T-helper 2 cell treated with Interferon-gamma antibody and Interleukin-4, amounts not matched to agents 100 ng/mL and 5 ng/mL, for 36 hours (primary cell): ENCODE results near the gene CRELD1. TPM values are rescaled to one million over a fixed set of nuclear protein-coding genes. Genes with fewer than 3 reads are reported as not detected.

Experiments
- intact Hi-C: fragments of 100-400 bp; cut with micrococcal nuclease; formaldehyde crosslinking; loops from one replicate; pipeline ENCODE4 v1.15.1; 2023
- total RNA-seq: library from RNA; stranded (reverse); gene quantifications from 2 replicates; pipeline ENCODE4 v1.2.3, GENCODE V29; 2022

The CRELD1 gene
- total RNA-seq, 1 donor from 2014 or later: 20.2 TPM

DNA sequence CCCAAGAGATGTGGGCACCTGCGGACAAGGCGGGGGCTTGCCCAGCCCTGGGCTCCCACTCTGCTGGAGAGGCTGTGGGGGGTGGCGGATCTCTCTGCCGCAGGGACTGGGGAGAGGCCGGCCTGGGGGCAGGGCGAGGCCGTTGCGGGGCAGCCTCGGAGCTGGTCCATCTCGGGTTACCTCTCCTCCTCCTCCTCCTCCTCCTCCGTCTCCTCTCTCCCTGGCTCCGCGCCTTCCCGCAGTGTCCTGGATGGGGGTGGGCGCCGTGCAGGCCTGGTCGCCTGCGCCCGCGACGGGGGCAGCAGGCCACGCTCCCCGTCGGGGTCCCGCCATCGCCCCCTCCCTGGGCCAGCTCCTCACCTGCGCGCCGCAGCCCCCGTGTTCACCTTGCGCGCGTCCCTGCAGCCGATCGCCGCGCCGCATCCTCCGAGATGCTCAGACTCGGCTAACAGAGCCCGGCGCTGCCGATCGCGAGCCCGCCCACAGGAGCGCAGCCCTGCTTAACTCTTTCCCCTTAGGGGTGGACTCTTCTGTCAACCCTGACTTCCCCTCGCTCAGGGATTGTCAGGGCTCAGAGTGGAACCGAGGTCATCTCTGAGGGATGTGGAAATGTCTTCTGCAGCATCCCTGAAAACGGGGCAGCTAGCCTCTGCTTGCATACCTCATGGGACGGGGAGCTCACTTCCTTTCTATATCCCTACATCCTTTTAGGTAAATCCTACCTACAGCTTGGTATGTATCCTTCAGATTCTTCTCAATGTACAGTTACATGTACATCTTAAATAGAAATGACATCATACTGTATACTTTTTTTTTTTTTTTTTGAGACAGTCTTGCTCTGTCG is 18.6 kb downstream of the CRELD1 start, which contains the start of gene PRRT3:
PRRT3 (minus strand) TSS at position 447 of the 844 bp plus-strand sequence. CDS start 2,293 bp downstream, outside the sequence.
- intact Hi-C loops: loop anchor here (2.0 kb wide), 1 partner anchor 35 kb away; the partner anchor contains the start of gene EMC3

DNA sequence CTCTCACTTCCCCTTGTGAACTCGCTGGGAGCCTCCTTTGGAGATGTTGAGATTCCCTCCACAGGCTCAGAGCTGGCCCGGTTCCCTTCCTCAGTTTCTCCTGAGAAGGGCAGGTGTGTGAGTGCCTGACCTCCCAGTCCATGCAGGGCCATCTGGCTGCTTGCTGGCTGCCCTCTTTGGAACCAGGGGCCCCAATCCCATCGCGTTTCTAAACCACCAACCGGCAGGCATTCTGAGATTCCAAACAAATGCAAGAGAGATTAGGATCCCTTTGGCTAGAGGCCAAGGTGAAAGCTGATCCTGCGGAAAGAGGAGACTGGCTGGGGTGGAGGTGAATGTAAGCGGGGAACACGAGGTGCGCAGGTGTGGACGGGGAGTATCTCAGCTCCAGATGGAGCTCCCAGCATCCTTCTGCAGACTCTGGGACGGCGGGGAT is 21.5 kb downstream of the CRELD1 start:
- intact Hi-C loops: no loop called here

DNA sequence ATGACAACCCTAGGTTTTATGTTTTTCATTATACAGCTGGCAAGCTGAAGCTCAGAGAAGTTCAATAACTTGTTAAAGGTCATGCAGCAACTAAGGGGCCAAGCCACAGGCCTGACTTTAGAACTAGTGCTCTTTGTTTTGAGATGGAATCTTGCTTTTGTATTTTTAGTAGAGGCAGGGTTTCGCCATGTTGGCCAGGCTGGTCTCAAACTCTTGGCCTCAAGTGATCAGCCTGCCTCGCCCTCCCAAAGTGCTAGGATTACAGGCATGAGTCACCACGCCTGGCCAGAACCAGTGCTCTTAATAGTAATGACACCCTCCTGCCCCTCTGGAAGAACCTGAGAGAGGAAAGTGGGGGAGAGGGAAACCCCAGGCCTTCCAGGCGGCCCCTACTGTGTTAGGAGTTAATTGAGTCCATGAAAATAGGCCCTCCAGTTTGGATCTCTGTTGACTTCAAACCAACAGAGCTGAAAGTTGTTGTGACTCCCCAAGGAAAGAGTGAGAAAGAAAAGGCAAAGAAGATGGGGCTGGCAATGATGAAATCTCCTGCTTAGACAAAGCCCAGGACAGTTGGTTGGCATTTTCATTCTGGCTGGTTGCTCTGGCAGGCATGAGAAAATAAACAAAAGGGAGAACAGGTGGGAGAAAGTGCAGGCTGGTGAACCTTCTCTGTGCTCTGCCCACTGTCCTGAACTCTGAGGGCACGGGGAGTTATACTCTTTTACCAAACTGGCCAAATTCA is 22.1 kb downstream of the CRELD1 start:
- intact Hi-C loops: no loop called here

DNA sequence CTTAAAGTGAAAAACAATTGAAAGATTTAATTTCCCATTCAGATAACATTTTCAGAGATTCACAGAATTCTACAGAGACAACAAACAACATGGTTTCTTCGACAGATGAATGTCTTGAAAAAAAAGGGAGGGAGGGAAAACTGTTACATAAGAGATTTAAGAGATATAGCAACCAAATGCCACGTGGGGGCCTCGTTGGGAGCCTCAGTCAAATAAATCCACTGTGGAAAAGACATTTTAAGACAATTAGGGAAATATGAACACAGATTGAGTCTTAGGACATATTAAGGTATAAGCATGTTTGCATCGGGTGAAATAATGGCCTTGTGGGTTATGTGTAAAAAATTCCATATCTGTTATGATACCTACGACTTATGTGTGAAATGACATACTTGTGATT is 23.6 kb downstream of the CRELD1 start:
- intact Hi-C loops: no loop called here

DNA sequence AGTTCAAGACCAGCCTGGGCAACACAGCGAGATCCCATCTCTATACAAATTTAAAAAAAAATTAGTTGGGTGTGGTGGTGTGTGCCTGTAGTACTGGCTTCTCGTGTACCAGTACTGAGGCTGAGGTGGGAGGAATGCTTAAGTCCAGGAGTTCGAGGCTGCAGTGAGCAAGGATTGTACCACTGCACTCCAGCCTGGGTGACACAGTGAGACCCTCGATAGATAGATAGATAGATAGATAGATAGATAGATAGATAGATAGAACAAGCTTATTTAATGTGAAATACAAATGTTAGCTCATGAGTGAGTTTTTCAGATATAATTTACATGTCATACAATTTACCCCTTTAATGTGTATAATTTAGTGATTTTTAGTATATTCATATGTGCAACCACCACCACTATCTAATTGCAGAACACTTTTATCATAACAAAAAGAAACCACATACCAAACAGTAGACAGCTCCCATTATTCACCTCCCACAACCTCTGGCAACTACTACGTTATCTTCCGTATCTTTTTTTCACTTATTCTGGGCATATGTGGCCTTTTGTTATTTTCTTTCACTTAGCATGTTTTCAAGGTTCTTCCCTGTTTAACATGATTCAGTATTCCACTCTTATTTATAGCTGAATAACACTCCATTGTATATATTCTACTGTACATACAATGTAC is 31.7 kb downstream of the CRELD1 start:
- intact Hi-C loops: no loop called here

DNA sequence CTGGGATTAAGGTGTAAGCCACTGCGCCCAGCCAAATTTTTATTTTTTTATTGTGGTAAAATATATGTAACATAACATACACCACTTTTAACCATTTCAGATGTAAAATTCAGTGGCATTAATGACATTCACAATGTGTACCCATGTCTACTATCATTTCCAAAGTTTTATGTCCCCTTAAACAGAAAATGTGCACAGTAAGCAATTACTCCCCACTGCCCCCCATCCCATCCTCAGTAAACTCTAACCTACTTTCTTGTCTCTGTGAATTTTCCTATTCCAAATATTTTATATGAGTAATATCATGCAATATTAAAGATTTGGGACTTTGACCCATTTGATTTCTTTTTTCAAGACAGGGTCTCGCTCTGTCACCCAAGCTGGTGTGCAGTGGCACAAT is 33.2 kb downstream of the CRELD1 start:
- intact Hi-C loops: no loop called here

DNA sequence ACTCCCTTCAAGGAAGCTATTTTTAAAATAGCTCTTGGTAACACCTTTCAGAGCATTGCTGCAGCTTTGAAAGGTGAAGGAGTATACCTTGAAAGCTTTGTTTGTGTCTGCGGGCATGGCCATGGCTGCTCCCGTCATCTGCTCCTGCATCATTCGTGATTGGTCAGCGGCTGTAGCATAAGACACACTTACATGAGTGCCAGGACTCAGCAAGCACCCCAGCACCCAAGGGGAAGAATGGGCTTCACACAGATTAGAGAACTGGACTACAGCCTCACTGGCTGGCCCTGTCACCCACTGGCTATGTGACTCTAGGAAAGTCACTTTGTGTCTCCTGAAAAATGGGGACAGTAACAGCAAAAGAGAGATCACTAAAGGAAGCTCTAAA is 36.0 kb downstream of the CRELD1 start:
- intact Hi-C loops: no loop called here

DNA sequence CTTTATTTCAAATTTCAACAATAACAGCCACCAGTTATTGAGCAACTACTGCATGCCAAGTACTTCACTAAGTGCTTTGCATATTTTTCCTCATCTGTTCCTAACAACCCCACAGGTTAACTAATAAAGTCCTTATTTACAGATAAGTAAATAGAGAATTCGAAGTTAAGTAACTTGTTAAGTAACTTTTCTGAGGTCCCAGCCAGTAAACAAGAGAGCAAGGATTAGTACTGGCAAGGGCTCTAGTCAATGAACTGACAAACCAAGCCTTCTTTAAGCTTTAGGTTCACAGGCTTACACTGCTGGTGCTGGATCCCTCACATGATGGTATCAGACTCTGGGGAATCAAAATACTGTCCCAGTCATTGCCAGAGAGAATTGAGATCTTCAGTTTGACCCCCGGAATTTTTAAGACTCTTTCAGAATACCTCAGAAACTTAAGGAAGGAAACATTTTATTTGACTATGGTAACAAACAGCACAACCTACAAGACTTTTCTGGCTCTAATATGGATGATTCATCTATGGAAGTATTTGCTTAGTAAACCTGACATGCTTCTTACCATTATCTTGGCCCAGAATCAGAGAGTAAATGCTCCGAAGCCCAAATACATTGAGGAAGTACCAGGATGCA is 36.5 kb downstream of the CRELD1 start:
- intact Hi-C loops: no loop called here

DNA sequence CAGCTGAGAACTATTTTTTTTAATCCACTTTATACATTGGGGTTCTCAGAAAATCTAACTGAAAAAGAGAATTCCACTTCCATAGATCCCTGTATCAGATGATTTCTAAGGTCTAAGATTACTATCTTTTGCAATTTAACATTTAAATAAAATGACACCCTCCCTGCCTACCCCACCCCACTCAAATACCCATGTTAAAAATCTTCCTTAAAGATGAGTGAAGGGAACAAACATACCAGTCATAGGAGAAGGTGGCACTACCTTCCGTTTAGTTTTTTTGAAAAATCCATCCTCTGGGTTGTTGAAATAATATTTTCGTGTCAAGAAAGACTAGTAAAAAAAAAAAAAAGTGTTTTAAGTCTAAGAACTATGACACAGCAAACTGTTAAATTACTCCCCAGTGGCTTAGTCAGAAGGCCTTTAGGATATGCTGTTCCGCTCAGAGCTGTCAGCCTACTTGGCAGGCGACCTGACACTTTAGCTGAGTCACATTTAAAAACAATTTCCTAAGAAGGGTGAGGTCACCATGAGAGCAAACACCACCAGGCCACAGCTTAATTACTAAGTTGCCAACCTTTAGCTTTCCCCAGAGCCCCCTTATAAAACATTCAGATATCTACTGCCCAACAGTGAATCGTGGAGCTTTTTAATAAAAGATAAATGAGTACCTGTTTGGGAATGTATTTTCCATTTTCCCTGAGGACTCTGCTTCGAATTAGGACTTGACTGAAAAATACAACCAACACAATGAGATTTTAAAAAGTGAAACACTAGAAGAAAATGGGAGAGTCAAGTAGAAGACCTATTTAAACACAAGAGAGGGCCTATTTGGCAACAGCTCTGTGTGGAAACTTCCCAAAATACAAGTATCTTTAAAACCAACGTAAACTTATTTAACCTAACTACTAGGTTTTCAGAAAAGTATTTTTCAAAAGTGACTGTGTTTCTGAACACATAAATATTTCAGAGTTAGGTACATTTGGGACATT is 43.4 kb downstream of the CRELD1 start:
- intact Hi-C loops: no loop called here

DNA sequence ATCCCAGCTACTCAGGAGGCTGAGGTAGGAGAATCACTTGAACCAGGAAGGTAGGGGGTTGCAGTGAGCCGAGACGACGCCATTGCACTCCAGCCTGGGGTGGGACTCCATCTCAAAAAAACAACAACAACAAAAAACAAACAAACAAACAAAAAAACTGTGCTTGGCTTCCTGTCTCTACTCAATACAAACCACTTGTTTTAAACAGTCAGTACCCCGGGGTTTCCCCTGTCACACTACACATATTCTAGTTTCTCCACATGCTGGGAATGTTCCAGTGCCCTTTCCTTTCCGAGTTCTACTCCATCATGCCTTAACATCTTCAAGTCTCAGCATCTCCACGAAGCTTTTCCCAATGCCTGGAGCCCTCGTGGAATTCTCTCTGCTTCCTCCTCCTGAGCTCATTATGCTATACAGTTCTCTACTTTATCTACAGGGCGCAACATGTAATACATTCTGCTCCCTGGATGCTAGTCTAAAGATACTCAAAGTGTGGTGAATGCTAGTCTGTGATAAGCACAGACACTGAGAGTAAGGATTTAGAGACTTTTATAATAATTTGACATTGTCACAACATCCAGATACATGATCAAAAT is 45.2 kb downstream of the CRELD1 start:
- intact Hi-C loops: no loop called here

DNA sequence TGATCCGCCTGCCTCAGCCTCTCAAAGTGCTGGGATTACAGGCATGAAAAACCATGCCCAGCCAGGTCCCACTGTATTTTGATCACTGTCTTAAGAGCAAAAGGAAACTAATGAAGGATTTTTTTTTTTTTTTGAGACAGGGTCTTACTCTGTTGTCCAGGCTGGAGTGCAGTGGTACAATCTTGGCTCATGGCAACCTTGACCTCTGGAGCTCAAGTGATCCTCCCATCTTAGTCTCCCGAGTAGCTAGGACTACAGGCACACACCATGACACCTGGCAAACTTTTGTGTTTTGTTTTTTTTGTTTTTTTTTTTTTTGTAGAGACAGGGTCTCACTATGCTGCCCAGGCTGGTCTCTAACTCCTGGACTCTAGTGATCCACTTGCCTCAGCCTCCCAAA is 46.6 kb downstream of the CRELD1 start:
- intact Hi-C loops: loop anchor here (10.0 kb wide), 1 partner anchor 265 kb away; the partner anchor contains the start of gene TATDN2

DNA sequence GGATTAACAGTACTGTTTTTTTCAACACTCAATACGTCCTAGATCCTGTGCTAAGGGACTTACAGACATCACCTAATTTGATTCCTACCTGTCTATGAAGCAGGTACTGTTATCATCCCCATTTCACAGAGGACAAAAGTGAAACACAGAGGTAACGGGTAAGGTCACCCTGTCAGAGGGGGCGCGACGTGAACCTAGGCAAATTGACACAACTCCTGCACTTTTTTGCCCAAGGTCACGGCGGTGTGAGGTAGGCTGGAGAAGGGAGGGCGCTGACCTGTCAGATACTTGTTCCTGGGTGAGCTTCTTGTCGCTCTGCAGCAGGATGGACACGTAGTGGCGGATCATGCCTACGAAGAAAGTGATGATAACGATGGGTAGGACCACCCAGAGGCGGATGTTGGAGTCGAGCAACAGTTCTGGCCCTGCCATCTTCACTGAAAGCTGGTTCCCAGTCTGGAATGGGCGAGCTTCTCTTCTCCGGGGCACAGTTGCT is 52.6 kb downstream of the CRELD1 start:
- intact Hi-C loops: loop anchor here (1.0 to 10.0 kb wide), 9 partner anchors 23 to 589 kb away; partner anchors contain the start of genes BRK1, BRPF1, FANCD2 and JAGN1

DNA sequence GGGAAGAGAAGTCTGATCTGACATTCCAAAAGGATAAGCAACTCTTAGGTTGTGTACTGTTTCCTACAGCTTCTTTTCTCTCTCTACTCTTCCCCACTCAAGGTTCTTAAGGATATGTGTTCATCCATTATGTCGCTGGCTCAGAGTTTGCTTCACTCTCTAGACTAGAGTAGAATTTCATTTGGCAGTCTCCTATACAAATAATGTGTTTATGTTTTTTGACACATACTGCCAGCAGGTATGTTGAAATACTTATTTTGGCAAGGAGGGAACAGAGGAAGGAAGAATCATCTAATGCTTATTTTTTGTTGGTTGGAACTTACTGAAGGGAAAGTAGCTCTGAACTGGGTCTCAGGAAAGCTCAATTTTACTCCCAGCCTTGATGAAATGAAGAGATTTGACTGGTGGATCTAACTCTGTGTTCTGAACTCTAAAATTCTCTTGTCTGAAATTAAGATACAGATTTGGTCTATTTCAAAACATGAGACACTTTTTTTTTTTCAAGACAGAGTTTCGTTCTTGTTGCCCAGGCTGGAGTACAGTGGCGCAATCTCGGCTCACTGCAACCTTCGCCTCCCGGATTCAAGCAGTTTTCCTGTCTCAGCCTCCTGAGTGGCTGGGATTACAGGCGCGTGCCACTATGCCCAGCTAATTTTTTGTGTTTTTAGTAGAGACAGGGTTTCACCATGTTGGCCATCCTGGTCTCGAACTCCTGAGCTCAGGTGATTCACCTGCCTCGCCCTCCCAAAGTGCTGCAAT is 60.6 kb downstream of the CRELD1 start:
- intact Hi-C loops: no loop called here

Other genes with a start within 250 kb of the CRELD1 start
- 0.20 and 0.36 TPM in 2 replicates for gene CPNE9, start 230.0 kb upstream of the CRELD1 start, total RNA-seq
- 41.9 and 44.2 TPM in 2 replicates for gene BRPF1, start 202.1 kb upstream of the CRELD1 start, total RNA-seq
- gene OGG1, start 183.9 kb upstream of the CRELD1 start, total RNA-seq: 40.1 and 40.7 TPM in 2 replicates
- gene CAMK1, start 163.9 kb upstream of the CRELD1 start, total RNA-seq: 46.7 and 50.6 TPM in 2 replicates
- gene TADA3, start 141.4 kb upstream of the CRELD1 start, total RNA-seq: 84.3 and 85.7 TPM in 2 replicates
- gene ARPC4, start 140.8 kb upstream of the CRELD1 start, total RNA-seq: 295 and 297 TPM in 2 replicates
- gene TTLL3, start 123.6 kb upstream of the CRELD1 start, total RNA-seq: 66.6 and 71.2 TPM in 2 replicates
- 50.4 and 54.1 TPM in 2 replicates for gene RPUSD3, start 89.8 kb upstream of the CRELD1 start, total RNA-seq
- not detected in 2 replicates for gene CIDEC, start 53.6 kb upstream of the CRELD1 start, total RNA-seq
- gene JAGN1, start 43.2 kb upstream of the CRELD1 start, total RNA-seq: 23.5 and 25.3 TPM in 2 replicates
- 0.36 and 0.70 TPM in 2 replicates for gene IL17RE, start 31.0 kb upstream of the CRELD1 start, total RNA-seq
- gene IL17RC, start 16.7 kb upstream of the CRELD1 start, total RNA-seq: 0.23 and 0.34 TPM in 2 replicates
- gene PRRT3, start 18.6 kb downstream of the CRELD1 start, total RNA-seq: 6.2 TPM in 2 replicates
- gene EMC3, start 53.0 kb downstream of the CRELD1 start, total RNA-seq: 53.5 TPM in 2 replicates
- 56.6 and 61.9 TPM in 2 replicates for gene FANCD2, start 92.6 kb downstream of the CRELD1 start, total RNA-seq
- gene FANCD2OS, start 174.4 kb downstream of the CRELD1 start, total RNA-seq: not detected in 2 replicates
- gene BRK1, start 181.8 kb downstream of the CRELD1 start, total RNA-seq: 108 and 110 TPM in 2 replicates
- 65.8 and 67.9 TPM in 2 replicates for gene VHL, start 207.9 kb downstream of the CRELD1 start, total RNA-seq
- 1.4 and 1.5 TPM in 2 replicates for gene IRAK2, start 231.1 kb downstream of the CRELD1 start, total RNA-seq